HT-29 (cell line): ENCODE data around the gene VPS4A. TPM values are rescaled to one million over a fixed set of nuclear protein-coding genes. Genes with fewer than 3 reads are reported as not detected.
"Not testable (repeated sequence)": the region's sequence is repeated elsewhere in the genome, so short reads cannot be mapped to it uniquely, and the experiment has no call there.

Experiments used
- DNase-seq: peaks from one replicate; pipeline ENCODE4 v3.0.0-alpha.2; 2015; ENCODE audit warnings: low spot score
- total RNA-seq: library from RNA; depleted of rRNA; stranded (reverse); fragments of >200 nt; shearing (Covaris generic); gene quantifications from 2 replicates; pipeline ENCODE4 v1.2.3, GENCODE V29; 2014

The VPS4A gene
- total RNA-seq, 1 experiment from 2014 or later, result 24.5 TPM

DNA sequence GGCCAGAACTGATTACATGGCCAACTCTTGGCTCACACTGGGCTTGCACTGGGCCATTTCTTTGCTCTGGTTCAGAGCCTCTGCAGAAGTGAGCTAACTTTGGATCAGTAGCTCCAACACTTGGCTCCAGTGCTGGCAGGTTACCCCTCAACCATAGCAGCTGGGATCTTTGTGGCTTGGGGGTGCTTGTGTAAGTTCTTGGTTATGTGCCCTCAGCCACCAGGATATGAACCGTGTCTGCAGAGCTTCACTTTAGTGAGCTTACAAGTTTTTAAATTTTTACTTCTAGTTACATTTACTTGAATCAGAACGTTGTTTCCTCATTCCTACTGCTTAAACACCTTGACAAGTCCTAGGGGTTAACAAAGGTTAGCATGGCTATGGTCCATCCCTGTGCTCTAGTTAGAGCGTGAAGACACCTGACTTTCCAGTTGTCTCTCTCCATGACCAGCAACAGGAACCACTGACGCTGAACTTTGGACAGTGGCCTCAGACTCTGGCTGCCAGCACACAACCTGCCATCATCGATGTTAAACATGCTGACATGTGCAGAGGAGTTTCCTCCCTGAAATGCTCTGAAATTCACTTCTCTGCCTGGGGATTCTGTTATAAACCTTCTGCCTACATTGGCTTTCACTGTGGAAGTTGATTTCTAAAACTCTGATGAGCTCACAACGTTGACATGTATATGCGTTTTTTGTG lies 15.2 kb downstream of the VPS4A start:
- DNase-seq, result peak; percentile 55

DNA sequence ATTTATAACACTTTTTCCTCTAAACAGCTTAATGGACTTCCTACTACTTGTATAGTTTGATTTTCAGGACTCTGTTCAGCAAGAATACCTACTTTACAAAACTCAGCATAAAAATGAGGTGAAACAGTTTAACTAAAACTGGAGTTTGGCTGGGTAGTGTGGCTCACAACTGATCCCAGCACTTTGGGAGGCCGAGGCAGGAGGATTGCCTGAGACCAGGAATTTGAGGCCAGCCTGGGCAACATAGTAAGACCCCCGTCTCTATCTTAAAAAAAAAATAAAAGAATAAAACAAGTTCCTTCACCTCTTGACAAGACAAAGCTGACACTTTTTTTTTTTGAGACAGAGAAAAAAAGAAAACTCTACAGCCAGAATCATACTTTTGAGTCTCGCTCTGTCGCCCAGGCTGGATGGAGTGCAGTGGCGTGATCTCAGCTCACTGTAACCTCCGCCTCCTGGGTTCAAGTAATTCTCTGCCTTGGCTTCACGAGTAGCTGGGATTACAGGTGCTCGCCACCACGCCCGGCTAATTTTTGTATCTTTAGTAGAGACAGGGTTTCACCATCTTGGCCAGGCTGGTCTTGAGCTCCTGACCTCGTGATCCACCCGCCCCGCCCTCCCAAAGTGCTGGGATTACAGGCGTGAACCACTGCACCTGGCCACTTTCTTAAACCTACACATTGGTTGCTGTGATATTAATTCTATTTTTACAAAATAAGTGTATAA lies 16.6 kb downstream of the VPS4A start:
- no peak for DNase-seq

DNA sequence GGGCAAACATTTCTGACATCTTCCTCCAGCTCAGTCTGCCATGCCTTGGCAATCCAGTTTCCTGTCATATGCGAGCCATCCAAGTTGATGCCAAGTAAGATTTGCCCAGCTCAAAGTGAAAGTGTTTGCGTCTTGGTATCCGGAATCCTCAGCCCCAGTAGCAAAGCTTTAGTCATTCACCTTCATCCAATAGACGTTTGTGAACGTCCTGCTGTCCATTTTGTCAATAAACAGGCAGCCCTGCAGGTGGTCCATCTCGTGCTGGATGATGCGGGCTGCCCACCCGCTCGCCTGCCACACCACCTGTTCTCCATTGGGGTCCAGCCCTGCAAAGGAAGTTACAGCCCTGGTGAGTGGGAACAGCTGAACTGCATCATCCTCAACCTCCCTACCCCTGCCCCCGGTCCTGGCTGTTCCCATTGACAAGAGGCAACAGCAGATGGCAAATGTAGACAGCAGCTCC lies 17.7 kb downstream of the VPS4A start:
- DNase-seq, result peak; percentile 48

DNA sequence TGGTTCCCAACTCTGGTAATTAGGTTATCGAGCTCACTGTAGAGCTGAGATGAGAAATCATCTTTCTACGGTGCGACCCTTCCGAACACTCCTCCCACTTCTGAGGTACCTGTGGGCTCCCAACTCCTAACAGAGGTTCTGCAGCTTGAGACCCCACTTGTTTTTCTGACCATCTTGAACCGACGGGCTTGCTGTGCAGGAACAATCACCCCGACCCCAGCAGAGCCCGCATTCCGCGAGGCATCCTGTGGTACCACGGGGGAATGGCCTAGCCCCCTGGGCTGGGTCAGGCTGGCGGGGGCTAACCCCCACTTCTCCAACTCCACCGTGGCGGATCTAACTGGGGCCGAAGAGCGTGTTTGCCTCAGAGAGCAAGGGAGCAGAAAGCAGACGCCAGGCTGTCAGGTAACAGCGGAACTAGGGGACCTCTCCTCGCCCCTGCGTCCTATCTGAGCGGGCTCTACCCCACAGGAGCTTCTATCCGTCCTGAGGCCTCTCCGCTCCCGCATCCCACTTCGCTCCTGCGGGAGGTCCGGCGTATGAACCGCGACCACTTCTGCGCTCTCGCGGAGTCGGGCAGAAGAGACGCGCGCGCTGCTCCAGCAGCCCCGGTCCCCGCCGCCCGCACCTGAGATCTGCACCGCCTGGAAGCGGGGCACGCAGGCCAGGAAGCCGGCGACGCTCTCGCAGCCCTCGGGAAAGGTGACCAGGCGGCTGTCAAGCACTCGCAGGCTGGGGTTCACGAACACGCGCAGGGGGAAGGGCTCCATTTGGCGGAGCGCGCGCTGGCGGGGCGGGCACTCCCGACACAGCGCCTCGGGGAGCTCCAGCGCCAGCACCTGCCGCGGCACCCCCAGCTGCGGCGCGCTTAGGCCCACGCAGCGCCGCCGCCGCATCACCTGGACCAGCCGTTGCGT lies 18.5 kb downstream of the VPS4A start:
- peak; percentile 47 for DNase-seq

DNA sequence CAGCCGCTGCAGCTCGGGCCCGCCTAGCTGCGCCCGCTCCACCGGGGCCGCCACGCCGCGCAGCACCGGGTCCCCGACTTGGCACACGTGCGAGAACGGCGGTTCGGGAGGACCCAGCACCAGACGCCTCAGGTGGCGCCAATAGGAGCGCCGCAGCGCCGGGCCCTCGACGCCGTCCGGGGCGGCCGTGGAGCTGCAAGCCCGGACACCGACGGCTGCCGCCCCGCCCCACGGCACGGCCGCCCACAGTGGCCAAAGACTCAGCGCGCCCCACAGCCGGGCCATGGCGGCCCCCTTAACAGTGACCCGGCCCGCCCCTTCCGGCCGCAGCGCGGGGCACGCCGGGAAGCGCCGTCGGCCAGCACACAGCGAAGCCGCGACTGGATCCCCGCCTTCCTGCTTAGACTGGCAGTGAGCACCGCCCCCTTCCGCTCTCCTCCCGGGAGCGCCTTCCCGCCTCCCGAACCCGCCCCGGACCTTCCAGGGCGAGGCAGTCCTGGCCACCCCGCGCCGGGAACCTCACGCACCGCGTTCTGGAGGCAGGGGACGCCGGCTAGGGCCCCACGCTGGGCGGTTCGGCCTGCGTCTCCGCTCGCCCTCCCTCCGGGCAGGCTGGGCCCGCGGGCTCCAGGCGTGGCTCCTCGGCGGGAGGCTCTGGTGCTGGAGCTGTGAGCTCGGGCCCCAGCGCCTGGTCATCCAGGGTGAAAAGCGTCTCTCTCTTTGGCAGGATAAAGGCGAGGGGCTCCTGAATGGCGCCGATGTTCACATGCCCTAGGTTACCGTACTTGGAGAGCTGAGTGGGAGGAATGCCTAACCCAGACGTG lies 19.3 kb downstream of the VPS4A start, which contains the start of gene PDF:
PDF (minus strand) TSS at position 303 of the 824 bp plus-strand sequence; CDS start at position 285, 18 bp downstream.
- peak; percentile 96 for DNase-seq

DNA sequence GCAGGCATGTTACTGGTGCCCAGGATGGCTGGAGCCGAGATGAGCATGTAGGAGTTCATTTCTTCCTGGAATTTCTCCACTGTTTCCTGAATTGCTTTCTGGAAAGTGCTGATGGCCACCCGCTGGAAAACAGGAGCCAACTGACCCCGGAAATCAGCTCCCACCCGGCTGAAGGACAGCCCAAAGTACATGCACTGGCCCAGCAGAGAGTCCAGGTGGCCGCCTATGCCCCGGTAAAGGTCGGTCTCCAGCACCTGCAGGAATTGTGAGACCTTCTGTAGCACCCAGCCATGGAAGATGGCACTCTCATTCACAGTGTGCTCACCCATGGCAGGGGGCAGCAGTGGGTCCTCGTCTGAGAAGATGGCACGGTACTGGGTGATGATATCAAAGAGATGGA lies 23.5 kb downstream of the VPS4A start:
- no peak for DNase-seq

DNA sequence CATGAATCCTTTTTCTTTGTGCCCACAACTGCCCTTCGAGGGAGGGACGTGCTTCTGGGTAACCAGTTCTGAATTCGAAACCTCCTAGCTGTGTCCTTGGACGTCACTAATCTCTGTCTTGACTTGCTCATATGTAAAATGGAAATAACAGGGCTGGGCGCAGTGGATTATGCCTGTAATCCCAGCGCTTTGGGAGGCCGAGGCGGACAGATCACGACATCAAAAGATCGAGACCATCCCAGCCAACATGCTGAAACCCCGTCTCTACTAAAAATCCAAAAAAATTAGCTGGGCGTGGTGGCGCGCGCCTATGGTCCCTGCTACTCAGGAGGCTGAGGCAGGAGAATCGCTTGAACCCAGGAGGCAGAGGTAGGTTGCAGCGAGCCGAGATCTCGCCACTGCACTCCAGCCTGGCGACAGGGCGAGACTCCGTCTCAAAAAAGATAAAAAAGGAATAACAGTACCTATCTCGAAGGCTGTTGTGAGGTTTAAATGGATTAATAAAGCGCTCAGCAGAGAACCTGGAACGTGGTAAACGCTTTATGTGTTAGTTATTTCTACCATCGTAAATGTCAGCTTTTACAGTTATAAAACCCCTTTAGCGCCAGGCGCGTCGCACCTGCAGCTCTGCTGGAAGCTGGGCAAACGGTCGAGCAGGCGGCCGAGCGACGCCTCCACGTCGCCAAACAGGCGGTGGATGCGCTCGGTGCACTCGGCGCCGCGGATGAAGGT lies 27.6 kb downstream of the VPS4A start:
- no peak for DNase-seq

DNA sequence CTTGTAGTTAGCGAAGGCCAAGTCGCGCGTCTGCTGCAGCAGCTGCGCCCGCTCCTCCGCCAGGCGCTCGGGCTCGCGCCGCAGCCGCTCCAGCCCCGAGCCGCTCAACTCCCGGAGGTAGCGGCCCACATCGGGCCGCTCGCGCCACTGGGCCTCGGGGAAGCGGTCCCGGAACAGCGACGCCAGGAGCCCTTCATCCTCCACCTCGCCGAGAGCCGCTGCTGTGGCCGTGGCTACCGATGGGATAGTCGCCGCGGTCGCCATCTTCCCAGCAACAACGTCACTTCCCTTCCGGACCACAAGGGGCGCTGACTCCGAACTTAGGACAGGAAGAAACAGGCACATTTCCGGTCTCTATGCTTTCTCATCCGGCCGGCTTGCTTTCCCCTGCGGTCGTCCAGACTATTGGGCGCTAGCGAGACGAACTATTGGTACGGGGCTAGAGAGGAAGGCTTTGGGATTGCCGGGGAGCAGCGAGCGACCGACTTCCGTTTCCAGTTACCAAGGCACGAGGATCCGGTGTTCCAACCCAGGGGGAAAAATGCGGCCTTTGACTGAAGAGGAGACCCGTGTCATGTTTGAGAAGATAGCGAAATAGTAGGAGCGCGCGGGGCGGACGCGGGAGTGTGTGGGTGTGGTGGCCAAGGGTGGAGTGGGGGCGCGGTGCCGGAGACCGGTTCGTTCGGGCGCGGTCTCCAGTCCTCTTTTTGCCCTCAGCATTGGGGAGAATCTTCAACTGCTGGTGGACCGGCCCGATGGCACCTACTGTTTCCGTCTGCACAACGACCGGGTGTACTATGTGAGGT lies 28.3 kb downstream of the VPS4A start, which contains the start of the genes COG8 and NIP7:
COG8 (minus strand) TSS at position 276 of the 806 bp plus-strand sequence; CDS start at position 264, 12 bp downstream.
NIP7 (plus strand) TSS at position 484 of the 806 bp plus-strand sequence; CDS start at position 542, 58 bp downstream.
- peak; percentile 98 for DNase-seq

DNA sequence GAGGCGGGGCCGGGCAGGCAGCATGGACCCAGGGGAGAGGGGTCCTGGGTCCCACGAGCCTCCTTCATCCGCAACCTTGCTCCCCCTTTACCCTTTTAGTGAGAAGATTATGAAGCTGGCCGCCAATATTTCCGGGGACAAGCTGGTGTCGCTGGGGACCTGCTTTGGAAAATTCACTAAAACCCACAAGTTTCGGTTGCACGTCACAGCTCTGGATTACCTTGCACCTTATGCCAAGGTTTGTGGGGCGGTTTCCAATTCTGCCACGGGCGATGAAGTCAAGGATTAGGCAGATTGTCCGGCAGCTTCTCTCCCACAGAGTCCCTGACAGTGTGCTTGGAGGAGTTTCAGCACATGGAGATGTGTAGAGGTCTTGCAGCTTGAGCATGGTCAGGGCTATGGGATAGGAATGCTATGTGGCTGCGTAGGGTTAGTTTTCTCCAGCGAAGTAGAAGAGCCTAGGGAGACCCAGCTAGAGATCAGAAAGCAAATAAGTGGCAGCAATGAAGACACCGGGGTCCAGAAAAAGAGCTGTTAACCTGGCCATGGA lies 29.0 kb downstream of the VPS4A start:
- peak; percentile 18 for DNase-seq

DNA sequence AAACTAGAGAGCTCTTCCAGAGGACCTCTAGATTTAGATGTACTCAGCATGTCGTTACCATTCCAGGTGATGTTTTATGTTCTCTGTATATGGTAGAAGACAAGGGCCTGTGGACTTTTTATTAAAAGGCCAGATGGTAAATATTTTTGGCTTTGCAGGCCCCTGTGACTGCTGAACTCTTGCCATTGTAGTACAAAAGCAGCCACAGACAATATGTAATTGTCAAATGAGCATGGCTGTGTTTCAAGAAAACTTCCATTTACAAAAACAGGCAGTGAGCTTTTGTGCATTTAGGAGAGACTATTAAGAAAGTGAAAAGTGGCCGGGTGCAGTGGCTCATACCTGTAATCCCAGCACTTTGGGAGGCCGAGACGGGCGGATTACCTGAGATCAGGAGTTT lies 33.0 kb downstream of the VPS4A start:
- no peak for DNase-seq

DNA sequence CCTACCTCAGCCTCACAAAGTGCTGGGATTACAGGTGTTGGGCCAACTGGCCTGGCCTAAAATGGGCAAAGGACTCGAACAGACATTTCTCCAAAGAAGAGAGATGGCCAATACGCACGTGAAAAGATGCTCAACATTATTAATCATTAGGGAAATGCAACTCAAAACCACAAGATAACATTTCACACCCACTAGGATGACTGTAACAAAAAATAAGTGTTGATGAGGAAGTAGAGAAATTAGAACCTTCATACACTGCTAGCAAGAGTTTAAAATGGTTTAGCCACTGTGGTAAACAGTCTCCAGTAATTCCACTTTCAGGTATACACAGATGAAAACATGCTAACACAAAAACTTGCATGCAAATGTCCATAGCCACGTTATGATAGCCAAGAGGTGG lies 34.8 kb downstream of the VPS4A start:
- no peak for DNase-seq

DNA sequence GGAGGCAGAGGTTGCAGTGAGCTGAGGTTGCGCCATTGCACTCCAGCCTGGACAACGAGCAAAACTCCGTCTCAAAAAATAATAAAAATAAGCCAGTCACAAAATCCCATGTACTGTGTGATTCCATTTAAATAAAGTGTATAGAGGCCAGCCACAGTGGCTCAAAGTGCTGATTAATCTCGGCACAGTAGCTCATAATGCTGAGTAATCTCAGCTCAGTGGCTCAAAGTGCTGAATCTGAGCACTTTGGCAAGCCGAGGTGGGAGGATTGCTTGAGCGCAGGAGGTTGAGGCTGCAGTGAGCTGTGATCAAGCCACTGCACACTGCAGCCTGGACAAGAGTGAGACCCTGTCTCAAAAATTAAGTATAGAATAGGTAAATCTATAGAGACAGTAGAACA lies 35.5 kb downstream of the VPS4A start:
- no peak for DNase-seq

DNA sequence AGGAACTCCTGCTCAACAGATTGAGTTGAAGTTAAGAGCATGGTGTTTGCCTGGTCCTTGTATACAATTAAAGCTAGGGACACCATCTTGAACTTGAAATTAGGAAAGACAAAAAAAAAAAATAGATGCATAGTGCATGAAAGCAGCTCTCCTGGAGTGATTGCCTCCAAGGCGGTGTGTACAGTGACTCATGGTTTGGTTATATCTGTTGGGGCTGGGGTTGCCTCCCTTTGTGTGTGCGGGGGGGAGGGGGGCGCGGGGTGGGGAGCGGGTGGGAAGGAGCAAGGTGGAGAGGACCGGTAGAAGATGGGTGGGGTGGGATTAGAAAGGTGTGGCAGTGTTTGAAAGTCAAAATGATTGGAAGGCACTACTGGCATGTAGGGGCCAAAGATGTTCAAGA lies 37.1 kb downstream of the VPS4A start:
- no peak for DNase-seq

DNA sequence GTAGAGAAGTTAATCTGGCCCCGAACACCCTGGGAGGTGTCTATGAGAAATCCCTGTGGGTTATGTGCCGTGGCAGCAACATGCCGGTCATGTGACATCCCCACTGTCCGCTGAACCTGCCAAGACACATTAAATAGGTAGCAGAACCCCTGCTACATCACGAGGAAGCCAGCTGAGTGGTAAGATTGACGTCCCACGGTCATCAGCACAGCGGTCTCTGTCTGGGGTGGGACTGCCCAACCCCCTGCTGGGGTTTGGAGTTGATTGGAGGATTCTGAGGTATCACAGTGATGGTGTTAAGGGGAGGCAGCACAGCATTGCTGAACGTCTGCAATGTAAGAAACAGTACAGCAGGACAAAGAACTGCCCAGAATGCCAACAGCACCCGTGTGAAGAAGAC lies 38.4 kb downstream of the VPS4A start:
- DNase-seq, result no peak

DNA sequence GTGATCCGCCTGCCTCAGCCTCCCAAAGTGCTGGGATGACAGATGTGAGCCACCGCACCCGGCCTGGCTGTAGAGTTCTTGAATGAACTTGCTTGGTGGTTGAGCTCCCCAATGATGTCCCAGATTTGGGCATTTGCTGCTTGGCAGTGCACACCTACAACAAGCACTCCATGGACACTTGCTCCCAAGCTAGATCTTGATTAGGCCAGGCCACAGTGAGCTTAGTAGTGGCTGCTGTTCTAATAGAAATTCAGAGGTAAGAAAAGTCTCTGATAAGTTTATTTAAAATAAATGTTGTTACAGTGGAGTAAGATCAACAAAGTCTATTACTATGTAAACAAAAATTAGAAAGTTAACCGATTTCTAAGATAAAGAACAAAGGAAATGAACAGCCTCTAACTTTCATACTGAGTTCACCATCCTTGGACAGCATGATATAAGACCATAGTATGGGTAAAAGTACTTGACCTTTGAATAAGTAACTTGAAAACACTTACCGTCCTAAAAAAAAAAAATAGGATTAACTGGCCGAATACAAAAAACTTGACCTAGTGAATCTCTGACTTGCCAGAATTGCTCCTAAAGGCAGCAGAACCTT lies 39.5 kb downstream of the VPS4A start:
- DNase-seq, result no peak

DNA sequence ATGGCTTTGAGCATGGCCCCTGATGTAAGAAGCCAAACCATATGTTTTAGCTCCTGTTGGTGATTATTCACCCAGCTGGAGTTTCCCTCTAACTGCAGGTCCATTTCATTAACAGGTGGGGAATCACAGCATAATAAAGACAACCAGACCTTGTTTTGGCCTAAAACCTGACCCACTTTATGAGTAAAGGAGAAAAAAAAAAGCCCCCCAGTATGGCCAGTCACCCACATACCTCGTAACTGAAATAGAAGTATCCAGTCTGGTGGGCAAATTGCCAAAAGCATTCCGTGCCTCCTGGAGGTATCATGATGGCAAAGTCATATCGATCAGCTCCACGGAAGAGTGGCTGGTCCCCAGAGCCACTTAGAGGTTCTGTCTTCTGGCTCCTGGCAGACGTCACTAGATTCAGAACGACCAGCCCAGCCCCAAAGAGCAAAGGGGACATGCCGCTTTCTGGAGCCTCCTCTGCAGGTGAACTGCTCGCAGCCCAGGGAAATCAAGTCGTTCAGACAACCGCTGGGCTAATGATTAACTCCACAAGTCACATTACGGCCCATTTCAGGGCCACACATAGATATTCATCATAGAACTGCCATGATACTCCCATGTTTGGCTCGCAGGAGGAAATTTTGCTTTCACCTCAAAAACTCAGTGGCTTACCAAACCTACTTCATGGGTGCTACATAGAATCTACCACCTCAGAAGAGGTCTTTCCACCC lies 40.3 kb downstream of the VPS4A start, which contains the start of gene TMED6:
TMED6 (minus strand) TSS at position 478 of the 719 bp plus-strand sequence; CDS start at position 445, 33 bp downstream.
- peak; percentile 69 for DNase-seq

DNA sequence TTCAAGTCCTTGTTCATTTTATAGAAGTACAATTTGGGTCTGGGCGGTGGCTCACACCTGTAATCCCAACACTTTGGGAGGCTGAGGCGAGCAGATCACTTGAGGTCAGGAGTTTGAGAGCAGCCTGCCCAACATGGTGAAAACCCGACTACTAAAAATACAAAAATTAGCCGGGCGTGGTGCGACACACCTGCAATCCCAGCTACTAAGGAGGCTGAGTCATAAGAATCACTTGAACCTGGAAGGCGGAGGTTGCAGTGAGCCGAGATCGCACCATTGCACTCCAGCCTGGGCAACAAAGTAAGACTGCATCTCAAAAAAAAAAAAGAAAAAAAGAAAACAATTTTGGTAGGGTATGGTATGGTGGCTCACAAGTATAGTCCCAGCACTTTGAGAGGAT lies 48.9 kb downstream of the VPS4A start:
- DNase-seq, result not testable (repeated sequence)

DNA sequence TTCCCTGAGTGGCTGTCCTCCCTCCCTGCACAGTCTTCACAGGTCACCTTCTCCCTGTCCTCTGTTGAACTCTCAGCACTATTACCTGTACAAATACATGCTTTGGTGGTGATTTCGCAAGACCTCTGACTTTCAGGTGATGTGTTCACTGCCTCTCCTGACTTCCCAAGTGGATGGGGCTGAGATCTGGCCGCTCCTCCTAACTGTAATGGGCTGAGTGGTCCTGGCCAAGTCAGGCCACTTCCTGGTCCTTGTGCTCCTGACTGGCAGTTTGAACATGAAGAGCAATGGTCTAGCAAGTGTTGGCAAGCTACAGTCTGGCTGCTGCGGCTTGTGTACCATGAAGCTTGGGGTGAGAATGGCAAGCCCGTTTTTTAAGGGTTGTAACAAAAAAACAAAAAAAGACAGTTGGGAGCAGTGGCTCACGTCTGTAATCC lies 52.1 kb downstream of the VPS4A start:
- no peak for DNase-seq
